SK-N-SH (cell line): Measurements from ENCODE around the gene CCDC60.

Source experiments
- EP300 ChIP-seq, 2 experiments: IDR thresholded peaks; 2 replicates each; pipeline versions ENCODE4 v1.4.0 to v1.6.1; 2012; ENCODE audit warnings: borderline replicate concordance in 1 of 2, low read depth in 1 of 2, low read length in 1 of 2
- EZH2phosphoT487 ChIP-seq: fragments of 200-600 bp; sonication (generic); IDR thresholded peaks from 2 replicates; pipeline ENCODE4 v1.6.1; 2017; ENCODE audit warnings: low read depth, mixed run types, mild to moderate bottlenecking, antibody characterized with exemption, moderate library complexity, borderline replicate concordance
- MXI1 ChIP-seq: IDR thresholded peaks from 2 replicates; pipeline ENCODE4 v1.6.1; 2012; ENCODE audit warnings: mild to moderate bottlenecking, low read depth, low read length, improper control_type of control experiment
- POLR2AphosphoS5 ChIP-seq: IDR thresholded peaks from 2 replicates; pipeline ENCODE4 v1.6.1; 2012; ENCODE audit warnings: low read depth, low read length
- RFX5 ChIP-seq: IDR thresholded peaks from 2 replicates; pipeline ENCODE4 v1.6.1; 2012; ENCODE audit warnings: mild to moderate bottlenecking, improper control_type of control experiment, low read length
- TCF12 ChIP-seq: IDR thresholded peaks from 2 replicates; pipeline ENCODE4 v1.4.0; 2012
- ZBTB33 ChIP-seq: IDR thresholded peaks from 2 replicates; pipeline ENCODE4 v1.4.0; 2012; ENCODE audit warnings: low read depth, borderline replicate concordance
- TF ChIP-seq, protein P1 (sequence below): fragments of 200-600 bp; sonication (generic); IDR thresholded peaks from 2 replicates; pipeline ENCODE4 v1.6.1; 2017; ENCODE audit warnings: antibody characterized with exemption, mild to moderate bottlenecking, moderate library complexity

DNA sequence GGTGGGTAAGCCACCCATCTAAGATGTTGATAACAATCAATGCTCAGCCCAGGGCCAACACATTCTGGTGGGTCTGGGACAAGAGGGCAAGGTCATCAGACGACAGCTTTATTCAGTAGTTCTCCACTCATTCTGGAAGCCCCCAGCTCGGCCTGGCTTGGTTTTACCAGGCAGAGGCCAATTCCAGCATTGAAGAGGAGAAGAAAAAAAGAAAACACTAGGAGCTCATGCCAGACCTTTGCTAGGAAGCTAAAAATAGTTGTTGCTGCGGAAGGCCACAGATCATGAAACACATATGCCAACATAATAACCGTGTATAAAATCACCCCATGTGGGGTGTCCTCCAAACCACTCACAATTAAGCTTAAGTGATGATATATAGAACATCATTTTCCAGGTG is 44.4 kb downstream of the CCDC60 start:
- TF ChIP-seq RFX5, result no peak
- TF ChIP-seq, protein P1, sequence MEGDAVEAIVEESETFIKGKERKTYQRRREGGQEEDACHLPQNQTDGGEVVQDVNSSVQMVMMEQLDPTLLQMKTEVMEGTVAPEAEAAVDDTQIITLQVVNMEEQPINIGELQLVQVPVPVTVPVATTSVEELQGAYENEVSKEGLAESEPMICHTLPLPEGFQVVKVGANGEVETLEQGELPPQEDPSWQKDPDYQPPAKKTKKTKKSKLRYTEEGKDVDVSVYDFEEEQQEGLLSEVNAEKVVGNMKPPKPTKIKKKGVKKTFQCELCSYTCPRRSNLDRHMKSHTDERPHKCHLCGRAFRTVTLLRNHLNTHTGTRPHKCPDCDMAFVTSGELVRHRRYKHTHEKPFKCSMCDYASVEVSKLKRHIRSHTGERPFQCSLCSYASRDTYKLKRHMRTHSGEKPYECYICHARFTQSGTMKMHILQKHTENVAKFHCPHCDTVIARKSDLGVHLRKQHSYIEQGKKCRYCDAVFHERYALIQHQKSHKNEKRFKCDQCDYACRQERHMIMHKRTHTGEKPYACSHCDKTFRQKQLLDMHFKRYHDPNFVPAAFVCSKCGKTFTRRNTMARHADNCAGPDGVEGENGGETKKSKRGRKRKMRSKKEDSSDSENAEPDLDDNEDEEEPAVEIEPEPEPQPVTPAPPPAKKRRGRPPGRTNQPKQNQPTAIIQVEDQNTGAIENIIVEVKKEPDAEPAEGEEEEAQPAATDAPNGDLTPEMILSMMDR, result no peak
- TF ChIP-seq ZBTB33, result no peak
- TF ChIP-seq POLR2AphosphoS5, result no peak
- no peak for TF ChIP-seq TCF12
- no peak for TF ChIP-seq EP300 (IDR thresholded peaks at IDR 0.05; ENCODE audit: borderline replicate concordance in 1 of 2, low read depth in 1 of 2, low read length in 1 of 2)
- no peak for TF ChIP-seq MXI1
- no peak for TF ChIP-seq EZH2phosphoT487
